ENCODE data around the gene AKIRIN2.
A peak's percentile ranks its signal among the peaks of the same experiment; 100 is the strongest.
"Not testable (repeated sequence)": the region's sequence is repeated elsewhere in the genome, so short reads cannot be mapped to it uniquely, and the experiment has no call there.

AKIRIN2 gene

GRCh38 chr6:87692086-87692485, 9.9 kb downstream of the AKIRIN2 start:
- H3K4me3 ChIP-seq (ENCODE audit: control insufficient read depth, low read depth, low read length): no peak overlapping the region
- no peak for DNase-seq (ENCODE audit: low read depth)
- TF ChIP-seq, protein P1, sequence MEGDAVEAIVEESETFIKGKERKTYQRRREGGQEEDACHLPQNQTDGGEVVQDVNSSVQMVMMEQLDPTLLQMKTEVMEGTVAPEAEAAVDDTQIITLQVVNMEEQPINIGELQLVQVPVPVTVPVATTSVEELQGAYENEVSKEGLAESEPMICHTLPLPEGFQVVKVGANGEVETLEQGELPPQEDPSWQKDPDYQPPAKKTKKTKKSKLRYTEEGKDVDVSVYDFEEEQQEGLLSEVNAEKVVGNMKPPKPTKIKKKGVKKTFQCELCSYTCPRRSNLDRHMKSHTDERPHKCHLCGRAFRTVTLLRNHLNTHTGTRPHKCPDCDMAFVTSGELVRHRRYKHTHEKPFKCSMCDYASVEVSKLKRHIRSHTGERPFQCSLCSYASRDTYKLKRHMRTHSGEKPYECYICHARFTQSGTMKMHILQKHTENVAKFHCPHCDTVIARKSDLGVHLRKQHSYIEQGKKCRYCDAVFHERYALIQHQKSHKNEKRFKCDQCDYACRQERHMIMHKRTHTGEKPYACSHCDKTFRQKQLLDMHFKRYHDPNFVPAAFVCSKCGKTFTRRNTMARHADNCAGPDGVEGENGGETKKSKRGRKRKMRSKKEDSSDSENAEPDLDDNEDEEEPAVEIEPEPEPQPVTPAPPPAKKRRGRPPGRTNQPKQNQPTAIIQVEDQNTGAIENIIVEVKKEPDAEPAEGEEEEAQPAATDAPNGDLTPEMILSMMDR (conservative IDR thresholded peaks at IDR 0.05; ENCODE audit: control insufficient read depth, insufficient read depth, low read depth, low read length): no peak

GRCh38 chr6:87690441-87690840, 11.6 kb downstream of the AKIRIN2 start:
- no peak overlapping the region for H3K4me3 ChIP-seq (ENCODE audit: control insufficient read depth, low read depth, low read length)
- TF ChIP-seq, protein P1 (conservative IDR thresholded peaks at IDR 0.05; ENCODE audit: control insufficient read depth, insufficient read depth, low read depth, low read length): no peak
- no peak for DNase-seq (ENCODE audit: low read depth)

DNA sequence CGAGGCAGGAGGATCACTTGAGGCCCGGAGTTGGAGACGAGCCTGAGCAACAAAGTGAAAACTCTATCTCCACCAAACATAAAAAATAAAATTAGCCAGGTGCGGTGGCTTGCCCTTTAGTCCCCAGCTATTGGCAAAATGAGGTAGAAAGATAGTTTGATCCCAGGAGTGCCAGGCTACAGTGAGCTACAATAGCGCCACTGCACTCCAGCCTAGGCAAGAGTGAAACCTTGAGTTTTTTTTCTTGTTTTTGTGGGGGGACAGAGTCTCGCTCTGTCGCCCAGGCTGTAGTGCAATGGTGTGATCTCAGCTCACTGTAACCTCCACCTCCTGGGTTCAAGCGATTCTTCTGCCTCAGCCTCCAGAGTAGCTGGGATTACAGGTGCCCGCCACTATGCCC, 14.1 kb downstream of the AKIRIN2 start:
- not testable (repeated sequence) for H3K4me3 ChIP-seq (ENCODE audit: control insufficient read depth, low read depth, low read length); DNase-seq (ENCODE audit: low read depth)

GRCh38 chr6:87687296-87687695, 14.7 kb downstream of the AKIRIN2 start:
- DNase-seq (ENCODE audit: low read depth): no peak
- H3K4me3 ChIP-seq (ENCODE audit: control insufficient read depth, low read depth, low read length): no peak overlapping the region
- TF ChIP-seq, protein P1 (conservative IDR thresholded peaks at IDR 0.05; ENCODE audit: control insufficient read depth, insufficient read depth, low read depth, low read length): no peak

DNA sequence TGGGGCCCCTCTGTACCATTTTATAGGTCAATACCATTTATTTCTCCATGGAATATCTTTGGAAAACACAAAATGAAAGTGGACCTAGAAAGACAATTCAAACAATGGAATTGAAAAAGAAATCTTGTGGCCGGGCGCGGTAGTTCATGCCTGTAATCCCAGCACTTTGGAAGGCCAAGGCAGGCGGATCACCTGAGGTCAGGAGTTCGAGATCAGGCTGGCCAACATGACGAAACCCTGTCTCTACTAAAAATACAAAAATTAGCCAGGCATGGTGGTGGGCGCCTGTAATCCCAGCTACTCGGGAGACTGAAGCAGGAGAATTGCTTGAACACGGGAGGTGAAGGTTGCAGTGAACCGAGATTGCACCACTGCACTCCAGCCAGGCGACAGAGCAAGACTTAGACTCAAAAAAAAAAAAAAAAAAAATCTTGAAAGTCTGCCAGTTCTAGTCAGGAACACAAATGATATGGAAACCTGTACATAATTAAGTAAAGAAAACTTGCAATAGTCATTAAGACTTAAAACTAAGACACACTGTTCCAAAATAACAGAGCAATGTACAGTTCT, 15.3 kb downstream of the AKIRIN2 start:
- not testable (repeated sequence) for H3K4me3 ChIP-seq (ENCODE audit: control insufficient read depth, low read depth, low read length); DNase-seq (ENCODE audit: low read depth)

DNA sequence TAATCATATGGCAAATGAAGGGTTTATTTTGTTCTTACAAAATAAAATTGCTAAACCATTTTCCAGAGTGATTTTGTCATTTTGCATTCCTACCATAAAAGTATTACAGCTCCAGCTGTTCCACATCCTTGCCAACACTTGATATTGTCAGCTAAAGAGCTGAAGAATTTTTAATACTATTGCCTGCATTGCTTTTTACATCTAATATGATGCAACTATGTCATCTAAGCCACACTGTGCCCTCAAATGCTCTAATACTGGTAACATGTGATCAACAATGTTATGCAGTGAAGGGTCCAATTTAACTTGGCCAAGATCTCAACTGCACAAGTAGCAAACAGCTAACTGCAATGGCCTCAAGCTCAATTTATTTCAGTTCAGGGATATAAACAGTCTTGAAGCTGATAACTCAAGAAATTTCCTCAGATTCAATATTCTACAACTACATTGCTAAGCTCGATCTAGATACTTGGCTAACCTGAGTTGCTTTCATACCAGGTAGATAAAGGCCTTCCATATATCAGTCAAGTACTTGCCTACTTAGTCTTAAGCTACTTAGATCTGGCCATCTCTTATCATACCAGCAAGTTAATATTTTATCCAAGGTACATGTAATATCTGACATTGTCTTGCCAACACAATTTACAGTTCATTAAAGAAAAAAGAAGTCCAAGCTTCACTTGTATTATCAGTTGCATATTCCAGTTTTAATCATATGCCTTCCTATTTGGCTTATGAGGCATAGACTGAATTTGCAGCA, 17.0 kb downstream of the AKIRIN2 start:
- no peak overlapping the region for H3K4me3 ChIP-seq (ENCODE audit: control insufficient read depth, low read depth, low read length)
- no peak for DNase-seq (ENCODE audit: low read depth)
- TF ChIP-seq, protein P1 (conservative IDR thresholded peaks at IDR 0.05; ENCODE audit: control insufficient read depth, insufficient read depth, low read depth, low read length): no peak

DNA sequence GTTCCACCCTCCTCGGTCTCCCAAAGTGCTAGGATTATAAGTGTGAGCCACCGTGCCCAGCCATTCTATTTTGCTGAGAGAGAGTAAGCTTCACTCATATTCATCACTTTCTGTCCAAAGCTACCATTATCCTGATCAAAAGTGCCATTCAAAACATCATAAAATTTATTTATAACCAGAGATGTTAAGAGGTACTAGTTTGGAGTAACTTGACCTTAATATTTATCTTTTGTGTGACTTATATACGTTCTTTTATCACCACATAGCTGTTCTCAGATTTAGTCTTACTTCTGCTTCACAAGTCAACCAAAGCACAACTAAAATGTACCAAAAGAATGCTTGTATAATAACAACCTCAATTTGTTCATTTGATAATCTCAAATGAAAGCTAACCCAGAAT, 18.1 kb downstream of the AKIRIN2 start:
- no peak overlapping the region for H3K4me3 ChIP-seq (ENCODE audit: control insufficient read depth, low read depth, low read length)
- TF ChIP-seq, protein P1 (conservative IDR thresholded peaks at IDR 0.05; ENCODE audit: control insufficient read depth, insufficient read depth, low read depth, low read length): no peak
- no peak for DNase-seq (ENCODE audit: low read depth)

- no peak overlapping the region for H3K4me3 ChIP-seq (ENCODE audit: control insufficient read depth, low read depth, low read length)
- peak; percentile 30 for DNase-seq (ENCODE audit: low read depth)
- TF ChIP-seq, protein P1 (conservative IDR thresholded peaks at IDR 0.05; ENCODE audit: control insufficient read depth, insufficient read depth, low read depth, low read length): no peak
Observed at GRCh38 chr6:87682310-87682709, 19.7 kb downstream of the AKIRIN2 start.
